PFSK-1 (cell line): ENCODE data around the gene UBE2D3.

Source experiments
- FOXP2 ChIP-seq: optimal IDR thresholded peaks from 2 replicates; pipeline ENCODE3; 2011; ENCODE audit warnings: borderline replicate concordance, control low read depth, inconsistent platforms; ENCODE audit not compliant: insufficient read depth; ENCODE audit errors: extremely low read length, extremely low read depth
- POLR2AphosphoS5 ChIP-seq: IDR thresholded peaks from 2 replicates; pipeline ENCODE4 v1.6.1; 2012; ENCODE audit warnings: low read depth, mild to moderate bottlenecking, control low read depth, low read length, moderate library complexity
- REST ChIP-seq, 2 experiments: IDR thresholded peaks; 2 replicates each; pipeline versions ENCODE4 v1.6.1 to v1.8.0; 2011 to 2012; ENCODE audit warnings: low read depth in 2 of 2, low read length in 2 of 2, control low read depth in 1 of 2, inconsistent platforms in 1 of 2, mild to moderate bottlenecking in 1 of 2, moderate library complexity in 1 of 2; ENCODE audit not compliant: insufficient read depth in 1 of 2
- SIN3A ChIP-seq: IDR thresholded peaks from 2 replicates; pipeline ENCODE4 v1.6.1; 2012; ENCODE audit warnings: mild to moderate bottlenecking, low read length, moderate library complexity, borderline replicate concordance; ENCODE audit not compliant: insufficient read depth
- TAF1 ChIP-seq: IDR thresholded peaks from 2 replicates; pipeline ENCODE4 v1.6.1; 2012; ENCODE audit warnings: low read length, control low read depth, borderline replicate concordance; ENCODE audit not compliant: insufficient read depth

Gene UBE2D3

GRCh38 chr4:102759831-102760644, 67.3 kb downstream of the UBE2D3 start:
- TF ChIP-seq TAF1 (no peak), POLR2AphosphoS5 (no peak), FOXP2 (no peak), REST (IDR thresholded peaks at IDR 0.05; ENCODE audit: insufficient read depth in 1 of 2, low read depth in 2 of 2, low read length in 2 of 2) (no peak), SIN3A (no peak)

- TF ChIP-seq TAF1 (no peak), FOXP2 (no peak), POLR2AphosphoS5 (no peak), SIN3A (no peak), REST (IDR thresholded peaks at IDR 0.05; ENCODE audit: insufficient read depth in 1 of 2, low read depth in 2 of 2, low read length in 2 of 2) (no peak)
Measured at GRCh38 chr4:102758241-102759160, 68.8 kb downstream of the UBE2D3 start.

GRCh38 chr4:102757681-102758080, 69.7 kb downstream of the UBE2D3 start:
- TF ChIP-seq REST (IDR thresholded peaks at IDR 0.05; ENCODE audit: insufficient read depth in 1 of 2, low read depth in 2 of 2, low read length in 2 of 2) (no peak), TAF1 (no peak), SIN3A (no peak), FOXP2 (no peak), POLR2AphosphoS5 (no peak)

- TF ChIP-seq SIN3A (no peak), FOXP2 (no peak), POLR2AphosphoS5 (no peak), REST (IDR thresholded peaks at IDR 0.05; ENCODE audit: insufficient read depth in 1 of 2, low read depth in 2 of 2, low read length in 2 of 2) (no peak), TAF1 (no peak)
Measured at GRCh38 chr4:102754044-102754443, 73.3 kb downstream of the UBE2D3 start.
